HL-60/S4 treated with retinoic acid at 250 ng/mL for 4 days and 3 days (cell line): Measurements from ENCODE around the gene PCSK7.
"Not testable (repeated sequence)": the region's sequence is repeated elsewhere in the genome, so short reads cannot be mapped to it uniquely, and the experiment has no call there.

Source experiments
- in situ Hi-C: fragments of 300-500 bp; cut with MboI; formaldehyde crosslinking; loops from 2 replicates; pipeline ENCODE4 v1.7.0; 2022; ENCODE audit warnings: low sequenced_read_pairs

The PCSK7 gene

GRCh38 chr11:117183724-117184349 is 48.0 kb downstream of the PCSK7 start:
- in situ Hi-C loops = no loop called here

GRCh38 chr11:117183178-117183577 is 48.7 kb downstream of the PCSK7 start:
- in situ Hi-C loops = not testable (repeated sequence)

GRCh38 chr11:117182551-117182935 is 49.3 kb downstream of the PCSK7 start:
- in situ Hi-C loops = no loop called here

- in situ Hi-C loops = no loop called here
These were observed 50.0 kb downstream of the PCSK7 start for GRCh38 chr11:117181586-117182550.

- in situ Hi-C loops = no loop called here
These were observed 51.0 kb downstream of the PCSK7 start for GRCh38 chr11:117180661-117181585.

GRCh38 chr11:117180020-117180419 is 51.9 kb downstream of the PCSK7 start:
- in situ Hi-C loops = no loop called here

GRCh38 chr11:117179048-117179999 is 52.5 kb downstream of the PCSK7 start:
- in situ Hi-C loops = no loop called here

GRCh38 chr11:117178210-117179034 is 53.5 kb downstream of the PCSK7 start, which contains the start of gene SIDT2:
SIDT2 (plus strand) TSS chr11:117178743; CDS start chr11:117179264, 521 bp downstream.
- in situ Hi-C loops = no loop called here

GRCh38 chr11:117177534-117178209 is 54.2 kb downstream of the PCSK7 start:
- in situ Hi-C loops = no loop called here

- in situ Hi-C loops = no loop called here
These were observed 55.7 kb downstream of the PCSK7 start for GRCh38 chr11:117176186-117176585.

- in situ Hi-C loops = no loop called here
These were observed 56.1 kb downstream of the PCSK7 start for GRCh38 chr11:117175781-117176180.

- in situ Hi-C loops = no loop called here
These were observed 56.8 kb downstream of the PCSK7 start for GRCh38 chr11:117175104-117175503.

- in situ Hi-C loops = no loop called here
These were observed 59.0 kb downstream of the PCSK7 start for GRCh38 chr11:117172724-117173421.

- in situ Hi-C loops = no loop called here
These were observed 60.3 kb downstream of the PCSK7 start for GRCh38 chr11:117171404-117172061.

GRCh38 chr11:117171007-117171403 is 60.9 kb downstream of the PCSK7 start:
- in situ Hi-C loops = no loop called here

GRCh38 chr11:117170210-117170609 is 61.7 kb downstream of the PCSK7 start:
- in situ Hi-C loops = no loop called here

GRCh38 chr11:117169736-117170135 is 62.1 kb downstream of the PCSK7 start:
- in situ Hi-C loops = no loop called here
